ENCODE data around the gene PIK3CD.

PIK3CD gene

GRCh38 chr1:9716404-9717192 is 65.1 kb downstream of the PIK3CD start:
- peaks cover 35 to 48% of the 10 kb centered on the region in 2 donors for H3K4me1 Mint-ChIP-seq (ENCODE audit: low read depth in 2 of 2)
- no peaks in the 10 kb centered on the region for H3K27me3 Mint-ChIP-seq
- ATAC-seq (replicated peaks) (no peak), DNase-seq (no peak)
- peak overlapping the region; percentile 91 to 93 for H3K27ac Mint-ChIP-seq
- peak overlapping the region; percentile 79 to 85 for H3K4me3 Mint-ChIP-seq
- H3K36me3 Mint-ChIP-seq (ENCODE audit: insufficient read depth): peaks cover 90% of the 10 kb centered on the region
- H3K9me3 Mint-ChIP-seq: no peaks in the 10 kb centered on the region

- H3K36me3 Mint-ChIP-seq (ENCODE audit: insufficient read depth): peaks cover 90% of the 10 kb centered on the region
- ATAC-seq (replicated peaks): peak; percentile 85
- peaks cover 35 to 48% of the 10 kb centered on the region in 2 donors for H3K4me1 Mint-ChIP-seq (ENCODE audit: low read depth in 2 of 2)
- peak; percentile 76 to 82 (median 79) for DNase-seq
- H3K27me3 Mint-ChIP-seq: no peaks in the 10 kb centered on the region
- peak overlapping the region; percentile 79 to 85 for H3K4me3 Mint-ChIP-seq
- no peaks in the 10 kb centered on the region for H3K9me3 Mint-ChIP-seq
- H3K27ac Mint-ChIP-seq: peak overlapping the region; percentile 91 to 93
These were observed 65.9 kb downstream of the PIK3CD start for GRCh38 chr1:9717193-9718005.

GRCh38 chr1:9718006-9718680 is 66.6 kb downstream of the PIK3CD start:
- H3K27ac Mint-ChIP-seq: peak overlapping the region; percentile 91 to 93
- DNase-seq (no peak), ATAC-seq (replicated peaks) (no peak)
- H3K27me3 Mint-ChIP-seq: no peaks in the 10 kb centered on the region
- peaks cover 90% of the 10 kb centered on the region for H3K36me3 Mint-ChIP-seq (ENCODE audit: insufficient read depth)
- H3K4me3 Mint-ChIP-seq: peak overlapping the region; percentile 79 to 85
- H3K9me3 Mint-ChIP-seq: no peaks in the 10 kb centered on the region
- peaks cover 35 to 48% of the 10 kb centered on the region in 2 donors for H3K4me1 Mint-ChIP-seq (ENCODE audit: low read depth in 2 of 2)

- Mint-ChIP-seq H3K4me3 (peak overlapping the region; percentile 25 to 79), H3K27me3 (no peaks in the 10 kb centered on the region), H3K4me1 (ENCODE audit: low read depth in 2 of 2) (peaks cover 27 to 49% of the 10 kb centered on the region in 2 donors), H3K36me3 (ENCODE audit: insufficient read depth) (peaks cover 90% of the 10 kb centered on the region), H3K27ac (peak overlapping the region in 1 of 2 donors; percentile 91), H3K9me3 (no peaks in the 10 kb centered on the region)
- DNase-seq (no peak), ATAC-seq (replicated peaks) (no peak)
These were observed 68.6 kb downstream of the PIK3CD start for GRCh38 chr1:9719978-9720722.

GRCh38 chr1:9720785-9721605 is 69.5 kb downstream of the PIK3CD start:
- Mint-ChIP-seq H3K36me3 (ENCODE audit: insufficient read depth) (peaks cover 88% of the 10 kb centered on the region), H3K27me3 (no peaks in the 10 kb centered on the region), H3K27ac (peak overlapping the region in 1 of 2 donors; percentile 91), H3K4me1 (ENCODE audit: low read depth in 2 of 2) (peaks cover 22 to 45% of the 10 kb centered on the region in 2 donors), H3K9me3 (no peaks in the 10 kb centered on the region), H3K4me3 (peak overlapping the region in 1 of 2 donors; percentile 59)
- no peak for DNase-seq
- no peak for ATAC-seq (replicated peaks)

- H3K27ac Mint-ChIP-seq: peak overlapping the region; percentile 58 to 85
- H3K27me3 Mint-ChIP-seq: no peaks in the 10 kb centered on the region
- H3K9me3 Mint-ChIP-seq: no peaks in the 10 kb centered on the region
- peaks cover 20 to 38% of the 10 kb centered on the region in 2 donors for H3K4me1 Mint-ChIP-seq (ENCODE audit: low read depth in 2 of 2)
- H3K36me3 Mint-ChIP-seq (ENCODE audit: insufficient read depth): peaks cover 88% of the 10 kb centered on the region
- peak; percentile 81 to 82 (median 81) for DNase-seq
- peak overlapping the region in 1 of 2 donors; percentile 59 for H3K4me3 Mint-ChIP-seq
- peak; percentile 49 for ATAC-seq (replicated peaks)
These were observed 70.3 kb downstream of the PIK3CD start for GRCh38 chr1:9721606-9722377.

- Mint-ChIP-seq H3K36me3 (ENCODE audit: insufficient read depth) (peaks cover 88% of the 10 kb centered on the region), H3K27ac (peak overlapping the region; percentile 58 to 85), H3K27me3 (no peaks in the 10 kb centered on the region), H3K9me3 (no peaks in the 10 kb centered on the region), H3K4me1 (ENCODE audit: low read depth in 2 of 2) (peaks cover 18 to 33% of the 10 kb centered on the region in 2 donors), H3K4me3 (no peak overlapping the region)
- DNase-seq (no peak), ATAC-seq (replicated peaks) (no peak)
These were observed 70.8 kb downstream of the PIK3CD start for GRCh38 chr1:9722378-9722749.

GRCh38 chr1:9723068-9723805 is 71.7 kb downstream of the PIK3CD start:
- no peak for DNase-seq
- H3K9me3 Mint-ChIP-seq: no peaks in the 10 kb centered on the region
- no peaks in the 10 kb centered on the region for H3K27me3 Mint-ChIP-seq
- peak overlapping the region in 1 of 2 donors; percentile 85 for H3K27ac Mint-ChIP-seq
- peaks cover 16 to 26% of the 10 kb centered on the region in 2 donors for H3K4me1 Mint-ChIP-seq (ENCODE audit: low read depth in 2 of 2)
- H3K4me3 Mint-ChIP-seq: peak overlapping the region in 1 of 2 donors; percentile 23
- no peak for ATAC-seq (replicated peaks)
- H3K36me3 Mint-ChIP-seq (ENCODE audit: insufficient read depth): peaks cover 88% of the 10 kb centered on the region

GRCh38 chr1:9723926-9724325 is 72.4 kb downstream of the PIK3CD start:
- Mint-ChIP-seq H3K4me1 (ENCODE audit: low read depth in 2 of 2) (peaks cover 23 to 31% of the 10 kb centered on the region in 2 donors), H3K27ac (peak overlapping the region; percentile 25 to 85), H3K36me3 (ENCODE audit: insufficient read depth) (peaks cover 88% of the 10 kb centered on the region), H3K27me3 (no peaks in the 10 kb centered on the region), H3K4me3 (peak overlapping the region in 1 of 2 donors; percentile 23), H3K9me3 (no peaks in the 10 kb centered on the region)
- ATAC-seq (replicated peaks) (no peak), DNase-seq (no peak)

- H3K27me3 Mint-ChIP-seq: no peaks in the 10 kb centered on the region
- no peaks in the 10 kb centered on the region for H3K9me3 Mint-ChIP-seq
- H3K36me3 Mint-ChIP-seq (ENCODE audit: insufficient read depth): peaks cover 87% of the 10 kb centered on the region
- H3K4me1 Mint-ChIP-seq (ENCODE audit: low read depth in 2 of 2): peaks cover 26 to 30% of the 10 kb centered on the region in 2 donors
- DNase-seq (peak; percentile 58 to 65 (median 61)), ATAC-seq (replicated peaks) (peak; percentile 65)
- H3K27ac Mint-ChIP-seq: peak overlapping the region; percentile 58 to 85
- no peak overlapping the region for H3K4me3 Mint-ChIP-seq
These were observed 73.4 kb downstream of the PIK3CD start for GRCh38 chr1:9724706-9725476.
